ENCODE measurements around the gene RBBP6. TPM values are rescaled to one million over a fixed set of nuclear protein-coding genes. Genes with fewer than 3 reads are reported as not detected.

Gene RBBP6
- total and polyA plus RNA-seq, 9 of the 15 experiments (the other 6 are each of a cell fraction or from before 2014, with no cell fraction given), result 19.2 to 76.6 (median 42.7) TPM

DNA sequence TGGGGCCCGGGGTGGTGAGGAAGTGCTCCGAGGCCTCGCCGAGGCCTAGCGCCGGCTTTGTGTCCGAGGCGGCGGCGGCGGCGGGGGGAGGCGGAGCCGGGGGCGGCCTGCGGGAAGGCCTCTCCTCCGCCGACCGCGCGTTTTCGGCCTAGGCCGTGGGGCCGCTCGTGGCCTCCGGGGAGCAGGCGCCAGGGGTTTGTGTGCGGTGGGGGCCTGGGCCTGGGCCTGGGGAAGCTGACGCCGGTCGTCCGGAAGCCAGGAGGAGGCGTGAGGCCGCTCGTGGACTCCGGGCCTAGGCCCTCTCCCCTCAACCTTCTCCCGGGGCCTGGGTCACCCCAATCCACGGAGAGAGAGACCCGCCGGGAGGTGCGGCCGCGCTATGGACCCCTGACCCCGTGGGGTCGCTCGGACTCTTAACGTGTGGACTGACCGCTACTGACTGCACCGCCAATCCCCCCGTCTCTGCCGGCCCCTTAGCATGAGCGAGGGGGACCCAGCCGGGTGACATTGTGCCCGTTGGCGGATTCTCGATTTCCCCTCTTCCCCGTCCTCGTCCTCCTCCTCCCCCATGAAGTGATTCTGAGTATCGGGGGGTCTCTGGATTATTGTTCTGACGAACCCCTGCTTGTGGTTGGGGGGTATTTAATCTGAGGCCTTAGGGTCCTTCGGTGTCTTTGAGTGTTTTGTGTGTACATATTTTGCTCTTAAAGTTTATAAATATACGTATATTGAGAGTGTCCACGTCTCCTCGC lies 660 bp downstream of the RBBP6 start (continued):
- TF ChIP-seq, protein P1, sequence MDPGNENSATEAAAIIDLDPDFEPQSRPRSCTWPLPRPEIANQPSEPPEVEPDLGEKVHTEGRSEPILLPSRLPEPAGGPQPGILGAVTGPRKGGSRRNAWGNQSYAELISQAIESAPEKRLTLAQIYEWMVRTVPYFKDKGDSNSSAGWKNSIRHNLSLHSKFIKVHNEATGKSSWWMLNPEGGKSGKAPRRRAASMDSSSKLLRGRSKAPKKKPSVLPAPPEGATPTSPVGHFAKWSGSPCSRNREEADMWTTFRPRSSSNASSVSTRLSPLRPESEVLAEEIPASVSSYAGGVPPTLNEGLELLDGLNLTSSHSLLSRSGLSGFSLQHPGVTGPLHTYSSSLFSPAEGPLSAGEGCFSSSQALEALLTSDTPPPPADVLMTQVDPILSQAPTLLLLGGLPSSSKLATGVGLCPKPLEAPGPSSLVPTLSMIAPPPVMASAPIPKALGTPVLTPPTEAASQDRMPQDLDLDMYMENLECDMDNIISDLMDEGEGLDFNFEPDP (CRISPR knock-in tag; IDR thresholded peaks at IDR 0.05), result no peak
- no peak for TF ChIP-seq YBX1 (IDR thresholded peaks at IDR 0.05)
- no peak for TF ChIP-seq NR2C2 (CRISPR knock-in tag; IDR thresholded peaks at IDR 0.05)
- peak; percentile 25; the same call in 1 of the 2 replicates for TF ChIP-seq NR2C2 (tag; IDR thresholded peaks at IDR 0.05)
- TF ChIP-seq, protein P2, sequence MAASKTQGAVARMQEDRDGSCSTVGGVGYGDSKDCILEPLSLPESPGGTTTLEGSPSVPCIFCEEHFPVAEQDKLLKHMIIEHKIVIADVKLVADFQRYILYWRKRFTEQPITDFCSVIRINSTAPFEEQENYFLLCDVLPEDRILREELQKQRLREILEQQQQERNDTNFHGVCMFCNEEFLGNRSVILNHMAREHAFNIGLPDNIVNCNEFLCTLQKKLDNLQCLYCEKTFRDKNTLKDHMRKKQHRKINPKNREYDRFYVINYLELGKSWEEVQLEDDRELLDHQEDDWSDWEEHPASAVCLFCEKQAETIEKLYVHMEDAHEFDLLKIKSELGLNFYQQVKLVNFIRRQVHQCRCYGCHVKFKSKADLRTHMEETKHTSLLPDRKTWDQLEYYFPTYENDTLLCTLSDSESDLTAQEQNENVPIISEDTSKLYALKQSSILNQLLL (CRISPR knock-in tag; IDR thresholded peaks at IDR 0.05; ENCODE audit: borderline replicate concordance), result no peak
- TF ChIP-seq XRCC4 (IDR thresholded peaks at IDR 0.05; ENCODE audit: extremely low read depth, insufficient read depth, insufficient read length), result no peak
- TF ChIP-seq ZNF589 (CRISPR knock-in tag; IDR thresholded peaks at IDR 0.05; ENCODE audit: low read depth), result no peak
- TF ChIP-seq TAF15 (IDR thresholded peaks at IDR 0.05; ENCODE audit: low read depth, low read length), result no peak
- TF ChIP-seq ARHGAP35 (IDR thresholded peaks at IDR 0.05; ENCODE audit: partially characterized antibody), result no peak
- TF ChIP-seq RBBP5 (IDR thresholded peaks at IDR 0.05; ENCODE audit: borderline replicate concordance, insufficient read depth, low read length, poor library complexity, severe bottlenecking), result peak; percentile 42
- no peak for TF ChIP-seq PPARD (CRISPR knock-in tag; IDR thresholded peaks at IDR 0.05)
- TF ChIP-seq, protein P3, sequence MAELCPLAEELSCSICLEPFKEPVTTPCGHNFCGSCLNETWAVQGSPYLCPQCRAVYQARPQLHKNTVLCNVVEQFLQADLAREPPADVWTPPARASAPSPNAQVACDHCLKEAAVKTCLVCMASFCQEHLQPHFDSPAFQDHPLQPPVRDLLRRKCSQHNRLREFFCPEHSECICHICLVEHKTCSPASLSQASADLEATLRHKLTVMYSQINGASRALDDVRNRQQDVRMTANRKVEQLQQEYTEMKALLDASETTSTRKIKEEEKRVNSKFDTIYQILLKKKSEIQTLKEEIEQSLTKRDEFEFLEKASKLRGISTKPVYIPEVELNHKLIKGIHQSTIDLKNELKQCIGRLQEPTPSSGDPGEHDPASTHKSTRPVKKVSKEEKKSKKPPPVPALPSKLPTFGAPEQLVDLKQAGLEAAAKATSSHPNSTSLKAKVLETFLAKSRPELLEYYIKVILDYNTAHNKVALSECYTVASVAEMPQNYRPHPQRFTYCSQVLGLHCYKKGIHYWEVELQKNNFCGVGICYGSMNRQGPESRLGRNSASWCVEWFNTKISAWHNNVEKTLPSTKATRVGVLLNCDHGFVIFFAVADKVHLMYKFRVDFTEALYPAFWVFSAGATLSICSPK (IDR thresholded peaks at IDR 0.05; ENCODE audit: borderline replicate concordance), result no peak
- no peak for TF ChIP-seq ESRRB (CRISPR knock-in tag; IDR thresholded peaks at IDR 0.05; ENCODE audit: borderline replicate concordance)
- TF ChIP-seq HIVEP1 (CRISPR knock-in tag; IDR thresholded peaks at IDR 0.05), result no peak
- TF ChIP-seq DPF2 (IDR thresholded peaks at IDR 0.05), result no peak
- TF ChIP-seq NFIC (IDR thresholded peaks at IDR 0.05), result no peak
- no peak for TF ChIP-seq MEF2D (tag; conservative IDR thresholded peaks at IDR 0.05; ENCODE audit: low read depth)
- no peak for TF ChIP-seq NCOA4 (IDR thresholded peaks at IDR 0.05; ENCODE audit: partially characterized antibody)
- TF ChIP-seq, protein P4, sequence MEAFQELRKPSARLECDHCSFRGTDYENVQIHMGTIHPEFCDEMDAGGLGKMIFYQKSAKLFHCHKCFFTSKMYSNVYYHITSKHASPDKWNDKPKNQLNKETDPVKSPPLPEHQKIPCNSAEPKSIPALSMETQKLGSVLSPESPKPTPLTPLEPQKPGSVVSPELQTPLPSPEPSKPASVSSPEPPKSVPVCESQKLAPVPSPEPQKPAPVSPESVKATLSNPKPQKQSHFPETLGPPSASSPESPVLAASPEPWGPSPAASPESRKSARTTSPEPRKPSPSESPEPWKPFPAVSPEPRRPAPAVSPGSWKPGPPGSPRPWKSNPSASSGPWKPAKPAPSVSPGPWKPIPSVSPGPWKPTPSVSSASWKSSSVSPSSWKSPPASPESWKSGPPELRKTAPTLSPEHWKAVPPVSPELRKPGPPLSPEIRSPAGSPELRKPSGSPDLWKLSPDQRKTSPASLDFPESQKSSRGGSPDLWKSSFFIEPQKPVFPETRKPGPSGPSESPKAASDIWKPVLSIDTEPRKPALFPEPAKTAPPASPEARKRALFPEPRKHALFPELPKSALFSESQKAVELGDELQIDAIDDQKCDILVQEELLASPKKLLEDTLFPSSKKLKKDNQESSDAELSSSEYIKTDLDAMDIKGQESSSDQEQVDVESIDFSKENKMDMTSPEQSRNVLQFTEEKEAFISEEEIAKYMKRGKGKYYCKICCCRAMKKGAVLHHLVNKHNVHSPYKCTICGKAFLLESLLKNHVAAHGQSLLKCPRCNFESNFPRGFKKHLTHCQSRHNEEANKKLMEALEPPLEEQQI (IDR thresholded peaks at IDR 0.05), result no peak
- TF ChIP-seq, protein P5, sequence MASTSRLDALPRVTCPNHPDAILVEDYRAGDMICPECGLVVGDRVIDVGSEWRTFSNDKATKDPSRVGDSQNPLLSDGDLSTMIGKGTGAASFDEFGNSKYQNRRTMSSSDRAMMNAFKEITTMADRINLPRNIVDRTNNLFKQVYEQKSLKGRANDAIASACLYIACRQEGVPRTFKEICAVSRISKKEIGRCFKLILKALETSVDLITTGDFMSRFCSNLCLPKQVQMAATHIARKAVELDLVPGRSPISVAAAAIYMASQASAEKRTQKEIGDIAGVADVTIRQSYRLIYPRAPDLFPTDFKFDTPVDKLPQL (IDR thresholded peaks at IDR 0.05; ENCODE audit: extremely low read depth, insufficient read length), result no peak
- no peak for TF ChIP-seq POLR2B (IDR thresholded peaks at IDR 0.05; ENCODE audit: low read depth, partially characterized antibody)
